ENCODE data around the gene GNB1. TPM values are rescaled to one million over a fixed set of nuclear protein-coding genes. Genes with fewer than 3 reads are reported as not detected.

Gene GNB1
- total and polyA plus RNA-seq, 12 donors = 79.6 to 482 (median 163) TPM

GRCh38 chr1:1770102-1770501 lies 120.8 kb downstream of the GNB1 start:
- Histone ChIP-seq H3K4me1 (replicated peaks in 1 of 2) (peaks cover 8 to 15% of the 10 kb centered on the region in 2 donors), H3K4me3 (no peak overlapping the region), H3K27ac (no peak overlapping the region), H3K9me3 (replicated peaks in 1 of 3) (peaks cover 0 to 6% (median 0%) of the 10 kb centered on the region in 3 donors), H3K27me3 (no peaks in the 10 kb centered on the region), H3K36me3 (replicated peaks in 1 of 2) (peaks cover 0 to 17% of the 10 kb centered on the region in 2 donors)
- intact Hi-C loops (cut with DNase I) = no loop called here
- 96 to 100% (median 98%) methylated on average over 3 of the region's 3 CpGs for WGBS, 4 donors
- no peak for DNase-seq
- no peak for TF ChIP-seq POLR2A (IDR thresholded peaks at IDR 0.05)

GRCh38 chr1:1768249-1768992 lies 122.5 kb downstream of the GNB1 start:
- DNase-seq = no peak

GRCh38 chr1:1764876-1765470 lies 125.9 kb downstream of the GNB1 start:
- peak in 2 of 7 donors; percentile 31 to 35 for DNase-seq
- 75 to 85% (median 81%) methylated on average over 18 to 23 of the region's 23 CpGs for whole genome bisulfite sequencing, 4 donors
- H3K36me3 ChIP-seq (replicated peaks in 1 of 2) = peaks cover 0 to 48% of the 10 kb centered on the region in 2 donors

More at GRCh38 chr1:1768249-1768992, 122.5 kb downstream of the GNB1 start:
- intact Hi-C loops (cut with DNase I) = no loop called here
- Histone ChIP-seq H3K4me1 (replicated peaks in 1 of 2) (peaks cover 16 to 23% of the 10 kb centered on the region in 2 donors), H3K9me3 (replicated peaks in 1 of 3) (peaks cover 0 to 6% (median 0%) of the 10 kb centered on the region in 3 donors), H3K36me3 (replicated peaks in 1 of 2) (peaks cover 0 to 31% of the 10 kb centered on the region in 2 donors), H3K27ac (no peak overlapping the region), H3K27me3 (no peaks in the 10 kb centered on the region), H3K4me3 (no peak overlapping the region)
- TF ChIP-seq CTCF (IDR thresholded peaks at IDR 0.05) (no peak), POLR2A (IDR thresholded peaks at IDR 0.05) (no peak)
- WGBS, 4 donors = 81 to 82% (median 82%) methylated on average over 7 of the region's 7 CpGs

More at GRCh38 chr1:1764876-1765470, 125.9 kb downstream of the GNB1 start:
- intact Hi-C loops (cut with DNase I) = loop anchor here in 1 of 2 donors (5.0 kb wide), 1 partner anchor 142 kb away; no protein-coding TSS in a partner anchor
- TF ChIP-seq POLR2A (IDR thresholded peaks at IDR 0.05) (no peak), CTCF (IDR thresholded peaks at IDR 0.05) (no peak)
- H3K4me1 ChIP-seq (replicated peaks in 1 of 2) = peaks cover 16 to 23% of the 10 kb centered on the region in 2 donors
- H3K27me3 ChIP-seq = no peaks in the 10 kb centered on the region
- no peaks in the 10 kb centered on the region for H3K9me3 ChIP-seq (replicated peaks in 1 of 3)
- no peak overlapping the region for H3K4me3 ChIP-seq
- peak overlapping the region in 4 of 5 donors; percentile 49 to 87 (median 63) for H3K27ac ChIP-seq

Data from adrenal gland (tissue), 12 donors.